ENCODE results near the gene OR51B2.

Gene OR51B2

DNA sequence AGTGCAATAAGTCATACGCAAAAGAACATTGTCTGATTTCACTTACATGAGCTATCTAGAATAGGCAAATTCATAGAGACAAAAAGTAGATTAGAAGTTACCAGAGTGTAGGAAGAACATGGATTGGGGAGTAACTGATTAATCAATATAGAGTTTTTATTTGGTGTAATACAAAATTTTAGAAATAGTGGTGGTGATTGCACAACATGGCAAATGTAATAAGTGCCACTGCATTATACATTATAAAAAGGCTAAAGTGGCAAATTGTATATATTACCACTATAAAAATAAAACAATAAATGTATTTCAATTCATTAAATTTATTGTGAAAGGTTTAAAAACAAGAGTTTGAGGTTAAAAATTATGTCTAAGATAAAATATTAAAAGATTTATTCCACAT, 13.7 kb downstream of the OR51B2 start:
- Histone ChIP-seq H3K9me2 (replicated peaks; ENCODE audit: insufficient read depth, low read length) (no peaks in the 10 kb centered on the region), H3K4me3 (ENCODE audit: low read length) (no peak overlapping the region), H2AFZ (ENCODE audit: low read length) (no peak overlapping the region), H3K27me3 (replicated peaks; ENCODE audit: insufficient read depth, low read length) (no peaks in the 10 kb centered on the region), H3K4me1 (ENCODE audit: low read length) (no peaks in the 10 kb centered on the region), H3F3A (ENCODE audit: insufficient read depth, low read length) (no peaks in the 10 kb centered on the region), H3K9ac (ENCODE audit: low read length) (no peak overlapping the region), H3K4me2 (ENCODE audit: low read depth, low read length) (no peak overlapping the region), H4K20me1 (ENCODE audit: insufficient read depth, low read length) (no peaks in the 10 kb centered on the region), H3K36me3 (replicated peaks; ENCODE audit: insufficient read depth, low read length) (no peaks in the 10 kb centered on the region), H3K79me2 (ENCODE audit: low read length) (no peaks in the 10 kb centered on the region), H3K27ac (ENCODE audit: low read length) (no peak overlapping the region), H3K9me3 (replicated peaks; ENCODE audit: insufficient read depth, low read length) (no peaks in the 10 kb centered on the region)
- no peak for DNase-seq
- TF ChIP-seq EZH2phosphoT487 (IDR thresholded peaks at IDR 0.05; ENCODE audit: low read length) = no peak
- TF ChIP-seq, protein P1, sequence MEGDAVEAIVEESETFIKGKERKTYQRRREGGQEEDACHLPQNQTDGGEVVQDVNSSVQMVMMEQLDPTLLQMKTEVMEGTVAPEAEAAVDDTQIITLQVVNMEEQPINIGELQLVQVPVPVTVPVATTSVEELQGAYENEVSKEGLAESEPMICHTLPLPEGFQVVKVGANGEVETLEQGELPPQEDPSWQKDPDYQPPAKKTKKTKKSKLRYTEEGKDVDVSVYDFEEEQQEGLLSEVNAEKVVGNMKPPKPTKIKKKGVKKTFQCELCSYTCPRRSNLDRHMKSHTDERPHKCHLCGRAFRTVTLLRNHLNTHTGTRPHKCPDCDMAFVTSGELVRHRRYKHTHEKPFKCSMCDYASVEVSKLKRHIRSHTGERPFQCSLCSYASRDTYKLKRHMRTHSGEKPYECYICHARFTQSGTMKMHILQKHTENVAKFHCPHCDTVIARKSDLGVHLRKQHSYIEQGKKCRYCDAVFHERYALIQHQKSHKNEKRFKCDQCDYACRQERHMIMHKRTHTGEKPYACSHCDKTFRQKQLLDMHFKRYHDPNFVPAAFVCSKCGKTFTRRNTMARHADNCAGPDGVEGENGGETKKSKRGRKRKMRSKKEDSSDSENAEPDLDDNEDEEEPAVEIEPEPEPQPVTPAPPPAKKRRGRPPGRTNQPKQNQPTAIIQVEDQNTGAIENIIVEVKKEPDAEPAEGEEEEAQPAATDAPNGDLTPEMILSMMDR (IDR thresholded peaks at IDR 0.05; ENCODE audit: low read length) = no peak
- no peak for TF ChIP-seq EZH2 (optimal IDR thresholded peaks at IDR 0.05; ENCODE audit: low read depth, low read length)

DNA sequence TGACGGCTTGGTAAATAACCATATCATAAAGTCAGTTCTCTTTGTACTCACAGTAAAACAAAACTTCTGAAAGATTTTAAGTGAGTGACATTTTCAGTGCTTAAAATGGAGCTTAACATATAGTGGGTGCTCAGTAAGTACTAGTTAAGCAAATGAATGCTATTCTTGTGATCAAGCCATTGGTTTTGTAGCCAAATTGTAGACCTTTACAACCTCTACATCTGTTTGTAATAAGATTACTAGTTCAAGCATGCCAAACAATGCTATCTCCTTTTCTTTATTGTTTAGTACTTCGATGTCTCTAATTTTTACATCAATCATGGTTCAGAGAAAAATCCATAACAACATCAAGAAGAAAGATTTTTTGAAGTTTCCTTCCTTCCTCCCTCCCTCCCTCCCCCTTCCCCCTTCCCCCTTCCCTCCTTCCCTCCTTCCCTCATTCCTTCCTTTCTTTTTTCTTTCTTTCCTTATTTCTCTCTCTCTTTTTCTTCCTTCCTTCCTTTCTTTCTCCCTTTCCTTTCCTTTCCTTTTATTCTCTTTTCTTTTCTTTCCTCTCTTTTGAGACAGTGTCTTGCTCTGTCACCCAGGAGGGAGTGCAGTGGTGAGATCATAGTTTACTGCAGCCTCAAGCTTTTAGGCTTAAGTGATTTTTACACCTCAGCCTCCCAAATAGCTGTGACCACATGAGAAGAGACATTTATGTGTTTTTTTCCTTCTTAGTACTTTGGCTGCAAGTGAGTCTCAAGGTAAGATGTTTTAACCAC, 16.7 kb downstream of the OR51B2 start:
- H3K4me3 ChIP-seq (ENCODE audit: low read length) = no peak overlapping the region
- H3K27me3 ChIP-seq (replicated peaks; ENCODE audit: insufficient read depth, low read length) = no peaks in the 10 kb centered on the region
- no peaks in the 10 kb centered on the region for H3K9me3 ChIP-seq (replicated peaks; ENCODE audit: insufficient read depth, low read length)
- H3K4me2 ChIP-seq (ENCODE audit: low read depth, low read length) = no peak overlapping the region
- no peak overlapping the region for H3K9ac ChIP-seq (ENCODE audit: low read length)
- no peaks in the 10 kb centered on the region for H3K4me1 ChIP-seq (ENCODE audit: low read length)
- TF ChIP-seq EZH2 (optimal IDR thresholded peaks at IDR 0.05; ENCODE audit: low read depth, low read length) (no peak), EZH2phosphoT487 (IDR thresholded peaks at IDR 0.05; ENCODE audit: low read length) (no peak)
- TF ChIP-seq, protein P1 (IDR thresholded peaks at IDR 0.05; ENCODE audit: low read length) = no peak
- no peaks in the 10 kb centered on the region for H3K9me2 ChIP-seq (replicated peaks; ENCODE audit: insufficient read depth, low read length)
- no peak overlapping the region for H2AFZ ChIP-seq (ENCODE audit: low read length)
- H3K27ac ChIP-seq (ENCODE audit: low read length) = no peak overlapping the region
- DNase-seq = no peak
- H3K36me3 ChIP-seq (replicated peaks; ENCODE audit: insufficient read depth, low read length) = no peaks in the 10 kb centered on the region
- H3K79me2 ChIP-seq (ENCODE audit: low read length) = no peaks in the 10 kb centered on the region
- no peaks in the 10 kb centered on the region for H3F3A ChIP-seq (ENCODE audit: insufficient read depth, low read length)
- no peaks in the 10 kb centered on the region for H4K20me1 ChIP-seq (ENCODE audit: insufficient read depth, low read length)

DNA sequence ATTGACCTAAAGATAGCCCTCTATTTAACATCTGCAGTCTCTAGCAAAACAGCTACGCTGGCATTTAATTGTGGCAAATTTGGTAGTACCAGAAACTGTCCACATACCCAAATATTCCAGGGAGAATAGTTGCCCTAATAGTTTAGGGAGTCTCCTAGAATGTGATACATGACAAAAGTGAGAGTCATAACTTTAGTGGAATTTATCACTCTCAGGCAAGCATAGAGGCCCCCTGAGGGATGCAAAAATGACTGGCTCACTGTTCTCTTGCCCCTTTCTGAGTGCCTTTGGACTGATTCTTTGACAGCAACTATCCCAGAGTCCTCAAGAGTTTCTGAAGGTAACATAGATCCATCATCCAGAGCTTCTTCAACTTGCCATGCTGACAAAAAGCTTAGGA, 20.1 kb downstream of the OR51B2 start:
- Histone ChIP-seq H3K79me2 (ENCODE audit: low read length) (no peaks in the 10 kb centered on the region), H3K36me3 (replicated peaks; ENCODE audit: insufficient read depth, low read length) (no peaks in the 10 kb centered on the region), H3K9me2 (replicated peaks; ENCODE audit: insufficient read depth, low read length) (no peaks in the 10 kb centered on the region), H3K27ac (ENCODE audit: low read length) (no peak overlapping the region), H3K4me1 (ENCODE audit: low read length) (no peaks in the 10 kb centered on the region), H3K9ac (ENCODE audit: low read length) (no peak overlapping the region), H3K27me3 (replicated peaks; ENCODE audit: insufficient read depth, low read length) (no peaks in the 10 kb centered on the region), H3K4me2 (ENCODE audit: low read depth, low read length) (no peak overlapping the region), H3K9me3 (replicated peaks; ENCODE audit: insufficient read depth, low read length) (no peaks in the 10 kb centered on the region), H3F3A (ENCODE audit: insufficient read depth, low read length) (no peaks in the 10 kb centered on the region), H2AFZ (ENCODE audit: low read length) (no peak overlapping the region), H3K4me3 (ENCODE audit: low read length) (no peak overlapping the region), H4K20me1 (ENCODE audit: insufficient read depth, low read length) (no peaks in the 10 kb centered on the region)
- TF ChIP-seq EZH2phosphoT487 (IDR thresholded peaks at IDR 0.05; ENCODE audit: low read length) = no peak
- no peak for TF ChIP-seq EZH2 (optimal IDR thresholded peaks at IDR 0.05; ENCODE audit: low read depth, low read length)
- TF ChIP-seq, protein P1 (IDR thresholded peaks at IDR 0.05; ENCODE audit: low read length) = no peak
- DNase-seq = no peak

Data from MM.1S (cell line).